Endothelial cell of umbilical vein (primary cell): ENCODE results near the gene PDGFA. TPM values are rescaled to one million over a fixed set of nuclear protein-coding genes. Genes with fewer than 3 reads are reported as not detected.
A peak's percentile ranks its signal among the peaks of the same experiment; 100 is the strongest.

ENCODE experiments used
- BruUV-seq: library from RNA; stranded (reverse); fragments of 400-500 nt; replicated peaks from 2 replicates; lab custom pipeline; 2021; lab: Mats Ljungman, UMichigan
- CTCF ChIA-PET: fragments of 300-600, 350-600 bp; sonication (Branson Sonifier 250); formaldehyde crosslinking; loops from one replicate; lab custom pipeline; 2021; ENCODE audit warnings: antibody characterized with exemption, inconsistent platforms; lab: Charles Lee
- POLR2A ChIA-PET: fragments of 300-600, 350-600 bp; sonication (Branson Sonifier 250); formaldehyde crosslinking; loops from one replicate; lab custom pipeline; 2021; ENCODE audit warnings: antibody characterized with exemption, inconsistent platforms; lab: Charles Lee
- DNase-seq: peaks from one replicate; pipeline ENCODE4 v3.0.0-alpha.2; 2011; ENCODE audit warnings: low read depth, low spot score
- FAIRE-seq: peaks from 2 replicates; lab custom pipeline; 2011; peaks lifted over from hg19 to GRCh38; lab: Jason Lieb, UNC
- H2AFZ ChIP-seq: 2 replicates; pipeline ENCODE4 v1.6.0; 2012; ENCODE audit warnings: low read depth, low read length, control low read depth, inconsistent platforms
- H3K27ac ChIP-seq: 2 replicates; pipeline ENCODE4 v1.5.1; 2011; ENCODE audit warnings: low read depth, mild to moderate bottlenecking, control low read depth, low read length, moderate library complexity; ENCODE audit not compliant: insufficient read depth
- H3K27me3 ChIP-seq, 2 experiments: 2 replicates each; pipeline versions ENCODE4 v1.6.0 to v1.6.1; 2011; ENCODE audit warnings: low read length in 2 of 2, mixed read lengths in 1 of 2; ENCODE audit not compliant: control insufficient read depth in 2 of 2, insufficient read depth in 2 of 2
- H3K36me3 ChIP-seq, 2 experiments: 2 replicates in 1 of 2; 3 replicates in 1 of 2; pipeline ENCODE4 v1.5.1; 2011; ENCODE audit warnings: low read length in 2 of 2, mild to moderate bottlenecking in 1 of 2, moderate library complexity in 1 of 2; ENCODE audit not compliant: control insufficient read depth in 2 of 2, insufficient read depth in 2 of 2; ENCODE audit errors: extremely low read depth in 1 of 2
- H3K4me1 ChIP-seq: 3 replicates; pipeline ENCODE4 v1.5.1; 2011; ENCODE audit warnings: mild to moderate bottlenecking, low read length; ENCODE audit not compliant: control insufficient read depth, insufficient read depth; ENCODE audit errors: extremely low read depth
- H3K4me2 ChIP-seq: 2 replicates; pipeline ENCODE4 v1.6.1; 2011; ENCODE audit warnings: low read length, control low read depth, mixed read lengths; ENCODE audit not compliant: insufficient read depth
- H3K4me3 ChIP-seq, 3 experiments: fragments of 200-600 bp in 1 of 3; sonication (generic), shearing (Covaris generic) in 1 of 3; replicated peaks in 1 of 3; 2 replicates each; pipeline ENCODE4 v1.5.1; 2011 to 2016; ENCODE audit warnings: control low read depth in 3 of 3, low read length in 3 of 3, mild to moderate bottlenecking in 2 of 3, inconsistent platforms in 1 of 3, low read depth in 1 of 3, moderate library complexity in 1 of 3; ENCODE audit not compliant: insufficient read depth in 1 of 3
- H3K79me2 ChIP-seq: 2 replicates; pipeline ENCODE4 v1.6.0; 2012; ENCODE audit warnings: low read length, inconsistent platforms; ENCODE audit not compliant: control insufficient read depth, insufficient read depth
- H3K9ac ChIP-seq: replicated peaks from 2 replicates; pipeline ENCODE3; 2011; ENCODE audit warnings: low read length, control low read depth; ENCODE audit not compliant: insufficient read depth; ENCODE audit errors: extremely low read depth
- H3K9me1 ChIP-seq: replicated peaks from 3 replicates; pipeline ENCODE4 v1.6.0; 2011; ENCODE audit warnings: mild to moderate bottlenecking, low read length; ENCODE audit not compliant: control insufficient read depth, insufficient read depth; ENCODE audit errors: extremely low read depth
- H3K9me3 ChIP-seq: replicated peaks from 2 replicates; pipeline ENCODE4 v1.5.1; 2012; ENCODE audit warnings: low read length, inconsistent platforms; ENCODE audit not compliant: control insufficient read depth, insufficient read depth
- H4K20me1 ChIP-seq: replicated peaks from 2 replicates; pipeline ENCODE3; 2011; ENCODE audit warnings: mild to moderate bottlenecking, low read length; ENCODE audit not compliant: control insufficient read depth, insufficient read depth; ENCODE audit errors: extremely low read depth
- EZH2 ChIP-seq: IDR thresholded peaks from 2 replicates; pipeline ENCODE4 v1.6.1; 2012; ENCODE audit warnings: borderline replicate concordance, low read depth, mild to moderate bottlenecking, moderate library complexity, low read length, inconsistent platforms; ENCODE audit not compliant: severe bottlenecking
- FOS ChIP-seq: IDR thresholded peaks from 2 replicates; pipeline ENCODE4 v1.6.1; 2011; ENCODE audit warnings: mild to moderate bottlenecking, low read length, moderate library complexity, borderline replicate concordance; ENCODE audit not compliant: insufficient read depth
- GATA2 ChIP-seq: IDR thresholded peaks from 2 replicates; pipeline ENCODE4 v1.7.0; 2011; ENCODE audit warnings: low read depth, mild to moderate bottlenecking, moderate library complexity, mixed read lengths, low read length; ENCODE audit not compliant: insufficient read length, insufficient read depth
- JUN ChIP-seq: IDR thresholded peaks from 2 replicates; pipeline ENCODE4 v1.6.1; 2011; ENCODE audit warnings: borderline replicate concordance, low read depth; ENCODE audit not compliant: insufficient read length, insufficient read depth
- MAX ChIP-seq: IDR thresholded peaks from 2 replicates; pipeline ENCODE4 v1.6.1; 2011; ENCODE audit not compliant: insufficient read depth, insufficient read length
- MYC ChIP-seq: IDR thresholded peaks from one replicate; pipeline ENCODE4 v1.6.1; 2011; ENCODE audit warnings: mild to moderate bottlenecking, low read depth, low read length
- POLR2A ChIP-seq: IDR thresholded peaks from 2 replicates; pipeline ENCODE4 v1.6.1; 2012; ENCODE audit warnings: low read depth, mild to moderate bottlenecking, control low read depth, low read length
- POLR2AphosphoS5 ChIP-seq: IDR thresholded peaks from 2 replicates; pipeline ENCODE4 v1.6.1; 2012; ENCODE audit warnings: low read depth, mild to moderate bottlenecking, control low read depth, low read length, moderate library complexity; ENCODE audit not compliant: insufficient read depth
- dilution Hi-C: fragments of 300-500 bp; cut with MboI; formaldehyde crosslinking; loops from one replicate; pipeline ENCODE4 v1.15.0; 2019; ENCODE audit warnings: low sequenced_read_pairs; ENCODE audit not compliant: extremely low pct_ligation_motif_present
- intact Hi-C: fragments of 100-400 bp; cut with micrococcal nuclease; formaldehyde crosslinking; loops from one replicate; pipeline ENCODE4 v1.10.0; 2022
- polyA plus RNA-seq, 4 experiments: library from polyadenylated mRNA; depleted of rRNA in 3 of 4; stranded (reverse) in 3 of 4; unstranded in 1 of 4; fragments of >200 nt; gene quantifications; 2 replicates each; pipeline versions ENCODE4 v1.2.1 to v1.2.3, GENCODE V29; 2011 to 2012; ENCODE audit warnings: missing spikeins in 1 of 4
- total RNA-seq: library from RNA; stranded (reverse); gene quantifications from 2 replicates; pipeline ENCODE4 v1.2.3, GENCODE V29; 2021
- TF ChIP-seq, protein P1 (sequence below), 2 donors: IDR thresholded peaks; 1 replicate in 1 of 2; 2 replicates in 1 of 2; pipeline ENCODE4 v1.5.1; 2011; ENCODE audit warnings: low read length in 2 of 2, mild to moderate bottlenecking in 2 of 2, moderate library complexity in 2 of 2, control low read depth in 1 of 2, inconsistent platforms in 1 of 2, low read depth in 1 of 2; ENCODE audit not compliant: insufficient read depth in 1 of 2; ENCODE audit errors: extremely low read depth in 1 of 2

PDGFA gene
- total and polyA plus RNA-seq, 2 donors (not counting 3 experiments of a cell fraction or from before 2014, with no cell fraction given), result 17.4 to 62.4 TPM

GRCh38 chr7:469563-469961 is 50.1 kb downstream of the PDGFA start:
- Histone ChIP-seq H3K4me1 (peaks cover 35% of the 10 kb centered on the region), H3K27me3 (no peaks in the 10 kb centered on the region), H4K20me1 (no peaks in the 10 kb centered on the region), H3K9ac (no peak overlapping the region), H3K27ac (peak overlapping the region; percentile 68), H2AFZ (peak overlapping the region; percentile 71), H3K79me2 (no peaks in the 10 kb centered on the region), H3K4me2 (no peak overlapping the region), H3K9me1 (no peaks in the 10 kb centered on the region), H3K36me3 (no peaks in the 10 kb centered on the region), H3K4me3 (no peak overlapping the region), H3K9me3 (no peaks in the 10 kb centered on the region)
- FAIRE-seq (no peak), DNase-seq (no peak)
- intact Hi-C loops (no loop called here), dilution Hi-C loops (no loop called here)
- no peak for TF ChIP-seq MYC
- no peak for TF ChIP-seq MAX
- TF ChIP-seq, protein P1, sequence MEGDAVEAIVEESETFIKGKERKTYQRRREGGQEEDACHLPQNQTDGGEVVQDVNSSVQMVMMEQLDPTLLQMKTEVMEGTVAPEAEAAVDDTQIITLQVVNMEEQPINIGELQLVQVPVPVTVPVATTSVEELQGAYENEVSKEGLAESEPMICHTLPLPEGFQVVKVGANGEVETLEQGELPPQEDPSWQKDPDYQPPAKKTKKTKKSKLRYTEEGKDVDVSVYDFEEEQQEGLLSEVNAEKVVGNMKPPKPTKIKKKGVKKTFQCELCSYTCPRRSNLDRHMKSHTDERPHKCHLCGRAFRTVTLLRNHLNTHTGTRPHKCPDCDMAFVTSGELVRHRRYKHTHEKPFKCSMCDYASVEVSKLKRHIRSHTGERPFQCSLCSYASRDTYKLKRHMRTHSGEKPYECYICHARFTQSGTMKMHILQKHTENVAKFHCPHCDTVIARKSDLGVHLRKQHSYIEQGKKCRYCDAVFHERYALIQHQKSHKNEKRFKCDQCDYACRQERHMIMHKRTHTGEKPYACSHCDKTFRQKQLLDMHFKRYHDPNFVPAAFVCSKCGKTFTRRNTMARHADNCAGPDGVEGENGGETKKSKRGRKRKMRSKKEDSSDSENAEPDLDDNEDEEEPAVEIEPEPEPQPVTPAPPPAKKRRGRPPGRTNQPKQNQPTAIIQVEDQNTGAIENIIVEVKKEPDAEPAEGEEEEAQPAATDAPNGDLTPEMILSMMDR (IDR thresholded peaks at IDR 0.05; ENCODE audit: extremely low read depth in 1 of 2, insufficient read depth in 1 of 2, low read depth in 1 of 2, low read length in 2 of 2), result no peak
- TF ChIP-seq POLR2AphosphoS5, result no peak
- no peak for TF ChIP-seq JUN
- TF ChIP-seq POLR2A, result no peak
- TF ChIP-seq GATA2, result no peak
- TF ChIP-seq EZH2, result no peak
- no peak for TF ChIP-seq FOS
- CTCF ChIA-PET, result no interaction called here
- no TSS peak for BruUV-seq
- POLR2A ChIA-PET, result no interaction called here
